Gastrocnemius medialis (tissue), 4 donors: ENCODE results near the gene CACNA1S.

Experiments used
- CTCF ChIP-seq, 5 experiments: fragments of 450-650 bp in 3 of 5; fragments of 200-600 bp in 2 of 5; sonication (generic) in 2 of 5; IDR thresholded peaks in 4 of 5; conservative IDR thresholded peaks in 1 of 5; 1 replicate in 4 of 5; 2 replicates in 1 of 5; pipeline ENCODE4 v1.5.1; 2016 to 2019; ENCODE audit warnings: antibody characterized with exemption in 5 of 5, mild to moderate bottlenecking in 3 of 5, moderate library complexity in 3 of 5
- POLR2A ChIP-seq, 2 donors: fragments of 450-650 bp; IDR thresholded peaks; one replicate each; pipeline ENCODE4 v1.6.1; 2017; ENCODE audit warnings: antibody characterized with exemption in 2 of 2, mild to moderate bottlenecking in 2 of 2, moderate library complexity in 2 of 2

DNA sequence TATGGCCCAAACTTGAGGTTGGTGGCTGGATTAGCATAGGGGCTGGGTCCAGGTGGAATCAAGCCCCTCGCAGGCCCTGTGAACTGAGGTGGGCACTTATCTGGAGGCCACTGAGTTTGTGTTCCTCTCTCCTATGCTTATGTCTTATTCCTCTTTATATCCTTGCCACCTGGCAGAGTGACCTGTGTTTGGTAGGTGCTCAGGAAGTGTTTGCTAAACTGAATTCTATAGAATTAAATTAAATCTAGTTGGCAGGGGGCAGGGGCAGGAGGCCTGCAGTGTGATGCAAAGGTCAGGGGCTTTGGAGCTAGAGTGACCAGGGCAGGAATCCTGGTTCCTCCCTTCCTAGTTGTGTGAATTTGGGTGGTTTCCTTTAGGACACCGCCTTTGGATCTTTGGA is 43.1 kb upstream of the CACNA1S start:
- TF ChIP-seq CTCF (IDR thresholded peaks at IDR 0.05 in 4 of 5, conservative IDR thresholded peaks at IDR 0.05 in 1 of 5) (no peak), POLR2A (IDR thresholded peaks at IDR 0.05) (no peak)
